HepG2 (cell line): Measurements from ENCODE around the gene TYMP. TPM values are rescaled to one million over a fixed set of nuclear protein-coding genes. Genes with fewer than 3 reads are reported as not detected.

Experiments
- CREB1 ChIP-seq, 2 experiments: fragments of 450-650 bp in 1 of 2; IDR thresholded peaks; 2 replicates each; pipeline ENCODE4 v1.6.1; 2016 to 2017; ENCODE audit warnings: control low read depth in 1 of 2, mild to moderate bottlenecking in 1 of 2, missing compliant biosample characterization in 1 of 2, missing genetic modification characterization in 1 of 2
- HOXA3 ChIP-seq: sonication (generic); formaldehyde crosslinking; IDR thresholded peaks from 2 replicates; pipeline ENCODE4 v1.5.0; 2020; ENCODE audit warnings: missing genetic modification reagents
- MTF1 ChIP-seq: sonication (generic); formaldehyde crosslinking; IDR thresholded peaks from 2 replicates; pipeline ENCODE4 v1.5.0; 2020; ENCODE audit warnings: missing genetic modification reagents
- NFIB ChIP-seq: sonication (generic); formaldehyde crosslinking; IDR thresholded peaks from 2 replicates; pipeline ENCODE4 v1.9.0; 2021; ENCODE audit warnings: missing genetic modification reagents, mild to moderate bottlenecking, borderline replicate concordance
- SNAI1 ChIP-seq: sonication (generic); formaldehyde crosslinking; IDR thresholded peaks from 2 replicates; pipeline ENCODE4 v1.5.0; 2020; ENCODE audit warnings: mild to moderate bottlenecking, missing genetic modification reagents, borderline replicate concordance
- ZFP1 ChIP-seq: IDR thresholded peaks from 2 replicates; pipeline ENCODE4 v1.6.1; 2016
- ZNF24 ChIP-seq: fragments of 450-650 bp; IDR thresholded peaks from 2 replicates; pipeline ENCODE4 v1.6.1; 2017; ENCODE audit warnings: antibody characterized with exemption, mild to moderate bottlenecking
- ZNF441 ChIP-seq: sonication (generic); formaldehyde crosslinking; IDR thresholded peaks from 2 replicates; pipeline ENCODE4 v1.7.0; 2021; ENCODE audit warnings: missing genetic modification reagents, borderline replicate concordance
- ZNF451 ChIP-seq: sonication (generic); formaldehyde crosslinking; IDR thresholded peaks from 2 replicates; pipeline ENCODE4 v1.5.0; 2020; ENCODE audit warnings: mild to moderate bottlenecking, missing genetic modification reagents
- ZNF570 ChIP-seq: sonication (generic); formaldehyde crosslinking; IDR thresholded peaks from 2 replicates; pipeline ENCODE4 v1.4.0; 2020; ENCODE audit warnings: mild to moderate bottlenecking, missing genetic modification reagents, borderline replicate concordance
- polyA plus RNA-seq, 8 experiments: library from polyadenylated mRNA; depleted of rRNA in 3 of 8; stranded (reverse) in 7 of 8; unstranded in 1 of 8; fragments of >200 nt; fragmentation: Illumina TruSeq in 4 of 8; extraction: Trizol in 4 of 8; gene quantifications; 2 replicates each; pipeline versions ENCODE4 v1.2.1 to v1.2.3, GENCODE V29; 2011 to 2016; ENCODE audit warnings: low read depth in 4 of 8, missing spikeins in 1 of 8, mixed read lengths in 1 of 8; ENCODE audit not compliant: insufficient read depth in 1 of 8
- total RNA-seq, 5 experiments: library from RNA; depleted of rRNA; stranded (reverse); fragments of >200 nt; fragmentation: Illumina TruSeq; extraction: Trizol; gene quantifications; 2 replicates each; pipeline ENCODE4 v1.2.3, GENCODE V29; 2016; ENCODE audit warnings: low read depth in 1 of 5
- TF ChIP-seq, protein P1 (sequence below): sonication (generic); formaldehyde crosslinking; IDR thresholded peaks from 2 replicates; pipeline ENCODE4 v1.5.0; 2020; ENCODE audit warnings: mild to moderate bottlenecking, missing genetic modification reagents, moderate library complexity
- TF ChIP-seq, protein P2 (sequence below): sonication (generic); formaldehyde crosslinking; IDR thresholded peaks from 2 replicates; pipeline ENCODE4 v1.8.0; 2022; ENCODE audit warnings: missing genetic modification reagents, low read depth, mild to moderate bottlenecking, borderline replicate concordance
- TF ChIP-seq, protein P3 (sequence below): IDR thresholded peaks from 2 replicates; pipeline ENCODE4 v1.6.1; 2018; ENCODE audit warnings: missing genetic modification reagents, mild to moderate bottlenecking, missing compliant biosample characterization
- TF ChIP-seq, protein P4 (sequence below): sonication (generic); formaldehyde crosslinking; IDR thresholded peaks from 2 replicates; pipeline ENCODE4 v1.5.0; 2020; ENCODE audit warnings: mild to moderate bottlenecking, low read depth, missing genetic modification reagents, borderline replicate concordance
- TF ChIP-seq, protein P5 (sequence below): sonication (generic); formaldehyde crosslinking; IDR thresholded peaks from 2 replicates; pipeline ENCODE4 v1.4.0; 2020; ENCODE audit warnings: missing genetic modification reagents
- TF ChIP-seq, protein P6 (sequence below): sonication (generic); formaldehyde crosslinking; IDR thresholded peaks from 2 replicates; pipeline ENCODE4 v1.9.0; 2021; ENCODE audit warnings: missing genetic modification reagents, borderline replicate concordance

Gene TYMP
- total and polyA plus RNA-seq, 2 of the 13 experiments (the other 11 are each of a cell fraction or from before 2014, with no cell fraction given): 3.9 to 4.3 TPM

DNA sequence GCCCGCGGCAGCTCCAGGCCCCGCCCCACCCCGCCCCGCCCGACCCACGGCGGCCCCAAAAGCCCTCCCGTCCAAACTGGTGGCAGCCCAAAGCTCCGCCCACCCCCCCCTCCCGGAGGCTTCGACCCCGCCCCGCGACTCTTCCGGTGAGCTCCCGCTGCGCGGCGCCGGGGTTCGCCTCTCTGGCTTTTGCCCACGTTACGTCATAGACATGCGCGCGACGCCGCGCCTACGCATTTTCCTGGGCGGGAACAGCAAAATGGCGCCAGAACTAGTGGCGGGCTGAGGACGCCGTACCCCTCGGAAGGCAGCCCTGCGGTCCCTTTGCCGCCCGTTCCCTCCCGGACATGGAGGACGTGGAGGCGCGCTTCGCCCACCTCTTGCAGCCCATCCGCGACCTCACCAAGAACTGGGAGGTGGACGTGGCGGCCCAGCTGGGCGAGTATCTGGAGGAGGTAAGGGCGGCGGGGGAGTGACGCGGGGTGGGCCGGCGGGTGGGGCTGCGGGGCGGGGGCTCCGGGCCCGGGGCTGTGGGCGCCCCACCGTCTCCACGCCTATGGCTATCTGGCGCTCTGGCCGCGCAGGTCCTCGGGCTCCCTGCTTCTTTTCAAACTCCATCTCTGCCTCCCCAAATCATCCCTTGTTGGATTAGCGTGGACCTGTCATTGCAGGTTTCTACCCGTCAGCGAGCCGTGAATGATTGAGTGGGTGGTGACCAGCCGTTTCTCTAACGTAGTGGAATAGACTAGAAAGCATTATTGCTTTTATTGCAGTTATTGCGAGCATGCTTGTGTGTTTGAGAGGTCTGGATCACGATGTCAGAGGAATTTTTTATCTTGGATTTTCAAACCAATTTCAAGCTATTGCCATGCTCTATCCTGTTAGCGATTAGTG, 21.6 kb downstream of the TYMP start, which contains the start of gene NCAPH2 (continued):
- TF ChIP-seq CREB1 (IDR thresholded peaks at IDR 0.05) (peak; percentile 97), CREB1 (CRISPR knock-in tag; IDR thresholded peaks at IDR 0.05) (peak; percentile 97), HOXA3 (CRISPR knock-in tag) (peak; percentile 97), ZNF570 (CRISPR knock-in tag) (no peak), NFIB (CRISPR knock-in tag) (no peak), SNAI1 (CRISPR knock-in tag) (no peak), ZNF24 (no peak), ZNF451 (0 out of 2 replicates have a peak, but pooled peaks have one; percentile 33), ZFP1 (no peak), ZNF441 (peak; percentile 24; the same call in 1 of the 2 replicates), MTF1 (CRISPR knock-in tag) (no peak)
- TF ChIP-seq, protein P1, sequence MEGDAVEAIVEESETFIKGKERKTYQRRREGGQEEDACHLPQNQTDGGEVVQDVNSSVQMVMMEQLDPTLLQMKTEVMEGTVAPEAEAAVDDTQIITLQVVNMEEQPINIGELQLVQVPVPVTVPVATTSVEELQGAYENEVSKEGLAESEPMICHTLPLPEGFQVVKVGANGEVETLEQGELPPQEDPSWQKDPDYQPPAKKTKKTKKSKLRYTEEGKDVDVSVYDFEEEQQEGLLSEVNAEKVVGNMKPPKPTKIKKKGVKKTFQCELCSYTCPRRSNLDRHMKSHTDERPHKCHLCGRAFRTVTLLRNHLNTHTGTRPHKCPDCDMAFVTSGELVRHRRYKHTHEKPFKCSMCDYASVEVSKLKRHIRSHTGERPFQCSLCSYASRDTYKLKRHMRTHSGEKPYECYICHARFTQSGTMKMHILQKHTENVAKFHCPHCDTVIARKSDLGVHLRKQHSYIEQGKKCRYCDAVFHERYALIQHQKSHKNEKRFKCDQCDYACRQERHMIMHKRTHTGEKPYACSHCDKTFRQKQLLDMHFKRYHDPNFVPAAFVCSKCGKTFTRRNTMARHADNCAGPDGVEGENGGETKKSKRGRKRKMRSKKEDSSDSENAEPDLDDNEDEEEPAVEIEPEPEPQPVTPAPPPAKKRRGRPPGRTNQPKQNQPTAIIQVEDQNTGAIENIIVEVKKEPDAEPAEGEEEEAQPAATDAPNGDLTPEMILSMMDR (CRISPR knock-in tag): peak; percentile 50
- TF ChIP-seq, protein P2, sequence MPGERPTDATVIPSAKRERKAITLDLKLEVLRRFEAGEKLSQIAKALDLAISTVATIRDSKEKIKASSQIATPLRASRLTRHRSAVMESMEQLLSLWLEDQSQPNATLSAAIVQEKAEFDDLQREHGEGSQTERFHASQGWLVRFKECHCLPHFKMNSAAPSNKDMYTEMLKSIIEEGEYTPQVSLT (CRISPR knock-in tag): no peak
- TF ChIP-seq, protein P3, sequence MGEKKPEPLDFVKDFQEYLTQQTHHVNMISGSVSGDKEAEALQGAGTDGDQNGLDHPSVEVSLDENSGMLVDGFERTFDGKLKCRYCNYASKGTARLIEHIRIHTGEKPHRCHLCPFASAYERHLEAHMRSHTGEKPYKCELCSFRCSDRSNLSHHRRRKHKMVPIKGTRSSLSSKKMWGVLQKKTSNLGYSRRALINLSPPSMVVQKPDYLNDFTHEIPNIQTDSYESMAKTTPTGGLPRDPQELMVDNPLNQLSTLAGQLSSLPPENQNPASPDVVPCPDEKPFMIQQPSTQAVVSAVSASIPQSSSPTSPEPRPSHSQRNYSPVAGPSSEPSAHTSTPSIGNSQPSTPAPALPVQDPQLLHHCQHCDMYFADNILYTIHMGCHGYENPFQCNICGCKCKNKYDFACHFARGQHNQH (CRISPR knock-in tag): peak; percentile 44; the same call in 1 of the 2 replicates
- TF ChIP-seq, protein P4, sequence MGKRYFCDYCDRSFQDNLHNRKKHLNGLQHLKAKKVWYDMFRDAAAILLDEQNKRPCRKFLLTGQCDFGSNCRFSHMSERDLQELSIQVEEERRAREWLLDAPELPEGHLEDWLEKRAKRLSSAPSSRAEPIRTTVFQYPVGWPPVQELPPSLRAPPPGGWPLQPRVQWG (CRISPR knock-in tag): no peak
- TF ChIP-seq, protein P5, sequence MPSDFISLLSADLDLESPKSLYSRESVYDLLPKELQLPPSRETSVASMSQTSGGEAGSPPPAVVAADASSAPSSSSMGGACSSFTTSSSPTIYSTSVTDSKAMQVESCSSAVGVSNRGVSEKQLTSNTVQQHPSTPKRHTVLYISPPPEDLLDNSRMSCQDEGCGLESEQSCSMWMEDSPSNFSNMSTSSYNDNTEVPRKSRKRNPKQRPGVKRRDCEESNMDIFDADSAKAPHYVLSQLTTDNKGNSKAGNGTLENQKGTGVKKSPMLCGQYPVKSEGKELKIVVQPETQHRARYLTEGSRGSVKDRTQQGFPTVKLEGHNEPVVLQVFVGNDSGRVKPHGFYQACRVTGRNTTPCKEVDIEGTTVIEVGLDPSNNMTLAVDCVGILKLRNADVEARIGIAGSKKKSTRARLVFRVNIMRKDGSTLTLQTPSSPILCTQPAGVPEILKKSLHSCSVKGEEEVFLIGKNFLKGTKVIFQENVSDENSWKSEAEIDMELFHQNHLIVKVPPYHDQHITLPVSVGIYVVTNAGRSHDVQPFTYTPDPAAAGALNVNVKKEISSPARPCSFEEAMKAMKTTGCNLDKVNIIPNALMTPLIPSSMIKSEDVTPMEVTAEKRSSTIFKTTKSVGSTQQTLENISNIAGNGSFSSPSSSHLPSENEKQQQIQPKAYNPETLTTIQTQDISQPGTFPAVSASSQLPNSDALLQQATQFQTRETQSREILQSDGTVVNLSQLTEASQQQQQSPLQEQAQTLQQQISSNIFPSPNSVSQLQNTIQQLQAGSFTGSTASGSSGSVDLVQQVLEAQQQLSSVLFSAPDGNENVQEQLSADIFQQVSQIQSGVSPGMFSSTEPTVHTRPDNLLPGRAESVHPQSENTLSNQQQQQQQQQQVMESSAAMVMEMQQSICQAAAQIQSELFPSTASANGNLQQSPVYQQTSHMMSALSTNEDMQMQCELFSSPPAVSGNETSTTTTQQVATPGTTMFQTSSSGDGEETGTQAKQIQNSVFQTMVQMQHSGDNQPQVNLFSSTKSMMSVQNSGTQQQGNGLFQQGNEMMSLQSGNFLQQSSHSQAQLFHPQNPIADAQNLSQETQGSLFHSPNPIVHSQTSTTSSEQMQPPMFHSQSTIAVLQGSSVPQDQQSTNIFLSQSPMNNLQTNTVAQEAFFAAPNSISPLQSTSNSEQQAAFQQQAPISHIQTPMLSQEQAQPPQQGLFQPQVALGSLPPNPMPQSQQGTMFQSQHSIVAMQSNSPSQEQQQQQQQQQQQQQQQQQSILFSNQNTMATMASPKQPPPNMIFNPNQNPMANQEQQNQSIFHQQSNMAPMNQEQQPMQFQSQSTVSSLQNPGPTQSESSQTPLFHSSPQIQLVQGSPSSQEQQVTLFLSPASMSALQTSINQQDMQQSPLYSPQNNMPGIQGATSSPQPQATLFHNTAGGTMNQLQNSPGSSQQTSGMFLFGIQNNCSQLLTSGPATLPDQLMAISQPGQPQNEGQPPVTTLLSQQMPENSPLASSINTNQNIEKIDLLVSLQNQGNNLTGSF (CRISPR knock-in tag): no peak
- TF ChIP-seq, protein P6, sequence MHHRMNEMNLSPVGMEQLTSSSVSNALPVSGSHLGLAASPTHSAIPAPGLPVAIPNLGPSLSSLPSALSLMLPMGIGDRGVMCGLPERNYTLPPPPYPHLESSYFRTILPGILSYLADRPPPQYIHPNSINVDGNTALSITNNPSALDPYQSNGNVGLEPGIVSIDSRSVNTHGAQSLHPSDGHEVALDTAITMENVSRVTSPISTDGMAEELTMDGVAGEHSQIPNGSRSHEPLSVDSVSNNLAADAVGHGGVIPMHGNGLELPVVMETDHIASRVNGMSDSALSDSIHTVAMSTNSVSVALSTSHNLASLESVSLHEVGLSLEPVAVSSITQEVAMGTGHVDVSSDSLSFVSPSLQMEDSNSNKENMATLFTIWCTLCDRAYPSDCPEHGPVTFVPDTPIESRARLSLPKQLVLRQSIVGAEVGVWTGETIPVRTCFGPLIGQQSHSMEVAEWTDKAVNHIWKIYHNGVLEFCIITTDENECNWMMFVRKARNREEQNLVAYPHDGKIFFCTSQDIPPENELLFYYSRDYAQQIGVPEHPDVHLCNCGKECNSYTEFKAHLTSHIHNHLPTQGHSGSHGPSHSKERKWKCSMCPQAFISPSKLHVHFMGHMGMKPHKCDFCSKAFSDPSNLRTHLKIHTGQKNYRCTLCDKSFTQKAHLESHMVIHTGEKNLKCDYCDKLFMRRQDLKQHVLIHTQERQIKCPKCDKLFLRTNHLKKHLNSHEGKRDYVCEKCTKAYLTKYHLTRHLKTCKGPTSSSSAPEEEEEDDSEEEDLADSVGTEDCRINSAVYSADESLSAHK (CRISPR knock-in tag): no peak
